ENCODE data around the gene PRLR.

DNA sequence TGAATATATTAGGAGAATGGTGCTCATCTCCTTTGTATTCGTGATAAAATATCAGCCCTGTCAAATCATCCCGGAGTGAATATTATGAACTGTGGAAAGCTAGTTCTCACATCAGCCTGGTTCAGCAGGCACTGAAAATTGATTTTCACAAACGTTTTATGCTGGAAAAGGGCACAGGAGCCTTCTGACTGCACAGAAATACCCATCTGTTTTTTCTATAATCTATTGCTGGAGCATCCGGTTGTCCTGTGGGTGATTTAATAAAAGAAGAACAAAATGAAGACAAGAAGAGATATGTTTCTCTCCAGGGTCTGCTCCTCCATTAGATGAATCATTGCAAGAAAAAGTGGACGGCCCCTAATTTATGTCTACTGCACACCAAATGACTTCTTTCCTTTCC lies 85.3 kb downstream of the PRLR start:
- no peak for TF ChIP-seq YY1 (IDR thresholded peaks at IDR 0.05; ENCODE audit: insufficient read depth, insufficient read length)
- TF ChIP-seq ZNF274 (IDR thresholded peaks at IDR 0.05; ENCODE audit: low read depth, low read length), result no peak
